ENCODE data around the gene TEX35. TPM values are rescaled to one million over a fixed set of nuclear protein-coding genes. Genes with fewer than 3 reads are reported as not detected.
A peak's percentile ranks its signal among the peaks of the same experiment; 100 is the strongest.

Gene TEX35
- total and polyA plus RNA-seq, 4 donors: not detected

DNA sequence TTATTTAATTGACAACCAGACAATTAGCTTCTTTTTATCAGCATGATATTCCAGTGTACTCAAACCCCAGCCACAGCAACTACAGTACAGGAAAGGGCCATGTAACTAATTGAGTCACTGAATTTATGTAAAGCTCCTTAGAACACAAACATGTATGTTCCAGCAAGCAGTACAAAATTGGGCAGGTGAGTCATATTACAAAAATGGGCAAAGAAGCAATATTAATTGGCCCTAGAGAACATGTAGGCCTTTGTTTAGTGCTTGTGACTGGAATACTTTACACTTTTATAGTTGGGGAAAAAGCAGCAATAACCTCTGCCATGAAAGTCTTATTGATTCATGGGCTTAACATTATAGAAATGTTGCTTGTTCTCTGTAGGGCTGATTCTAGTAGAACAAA, 47.9 kb upstream of the TEX35 start:
- TF ChIP-seq, protein P1, sequence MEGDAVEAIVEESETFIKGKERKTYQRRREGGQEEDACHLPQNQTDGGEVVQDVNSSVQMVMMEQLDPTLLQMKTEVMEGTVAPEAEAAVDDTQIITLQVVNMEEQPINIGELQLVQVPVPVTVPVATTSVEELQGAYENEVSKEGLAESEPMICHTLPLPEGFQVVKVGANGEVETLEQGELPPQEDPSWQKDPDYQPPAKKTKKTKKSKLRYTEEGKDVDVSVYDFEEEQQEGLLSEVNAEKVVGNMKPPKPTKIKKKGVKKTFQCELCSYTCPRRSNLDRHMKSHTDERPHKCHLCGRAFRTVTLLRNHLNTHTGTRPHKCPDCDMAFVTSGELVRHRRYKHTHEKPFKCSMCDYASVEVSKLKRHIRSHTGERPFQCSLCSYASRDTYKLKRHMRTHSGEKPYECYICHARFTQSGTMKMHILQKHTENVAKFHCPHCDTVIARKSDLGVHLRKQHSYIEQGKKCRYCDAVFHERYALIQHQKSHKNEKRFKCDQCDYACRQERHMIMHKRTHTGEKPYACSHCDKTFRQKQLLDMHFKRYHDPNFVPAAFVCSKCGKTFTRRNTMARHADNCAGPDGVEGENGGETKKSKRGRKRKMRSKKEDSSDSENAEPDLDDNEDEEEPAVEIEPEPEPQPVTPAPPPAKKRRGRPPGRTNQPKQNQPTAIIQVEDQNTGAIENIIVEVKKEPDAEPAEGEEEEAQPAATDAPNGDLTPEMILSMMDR (IDR thresholded peaks at IDR 0.05; ENCODE audit: control extremely low read depth, extremely low read depth): no peak
- Histone ChIP-seq H3K9ac (ENCODE audit: insufficient read depth in 1 of 2, low read length in 2 of 2) (no peak overlapping the region), H3K36me3 (ENCODE audit: control insufficient read depth in 4 of 4, insufficient read depth in 4 of 4, low read length in 4 of 4) (peaks cover 10 to 42% (median 29%) of the 10 kb centered on the region in 4 donors), H3K4me1 (ENCODE audit: control insufficient read depth in 5 of 5, insufficient read depth in 5 of 5, low read length in 5 of 5) (peaks cover 0 to 5% (median 0%) of the 10 kb centered on the region in 5 donors), H3K9me3 (ENCODE audit: control insufficient read depth in 4 of 4, insufficient read depth in 3 of 4, low read length in 3 of 4) (peaks cover 0 to 2% (median 0%) of the 10 kb centered on the region in 4 donors), H3K27me3 (ENCODE audit: control insufficient read depth in 3 of 3, insufficient read depth in 3 of 3, low read length in 2 of 3) (no peaks in the 10 kb centered on the region), H3K4me3 (no peak overlapping the region), H3K27ac (ENCODE audit: low read depth in 1 of 2, low read length in 1 of 2) (no peak overlapping the region)
- no peak for DNase-seq
- peak; percentile 19 for ATAC-seq (ENCODE audit: insufficient read depth, low FRiP score)

DNA sequence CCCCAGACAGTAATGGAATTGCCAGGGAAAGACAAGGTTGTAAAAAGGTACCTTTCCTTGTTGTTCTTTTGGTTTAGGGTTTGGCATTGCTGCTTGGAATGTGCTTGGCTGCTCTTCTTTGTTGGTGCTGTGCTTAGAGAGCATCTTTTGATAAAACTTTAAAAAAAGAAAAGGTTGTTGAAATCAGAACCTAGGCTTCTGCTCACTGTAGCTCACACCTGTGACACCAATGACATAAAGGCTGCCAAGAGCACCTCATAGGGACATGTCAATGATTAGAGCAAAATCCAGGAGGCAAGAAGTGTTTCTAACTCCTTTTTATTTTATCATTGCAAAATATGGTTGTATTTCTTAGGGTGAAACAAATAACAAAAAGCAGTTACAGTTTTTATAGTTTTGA, 45.1 kb upstream of the TEX35 start:
- Histone ChIP-seq H3K27ac (ENCODE audit: low read depth in 1 of 2, low read length in 1 of 2) (no peak overlapping the region), H3K9ac (ENCODE audit: insufficient read depth in 1 of 2, low read length in 2 of 2) (no peak overlapping the region), H3K9me3 (ENCODE audit: control insufficient read depth in 4 of 4, insufficient read depth in 3 of 4, low read length in 3 of 4) (peaks cover 0 to 2% (median 0%) of the 10 kb centered on the region in 4 donors), H3K4me1 (ENCODE audit: control insufficient read depth in 5 of 5, insufficient read depth in 5 of 5, low read length in 5 of 5) (peaks cover 0 to 5% (median 0%) of the 10 kb centered on the region in 5 donors), H3K4me3 (no peak overlapping the region), H3K27me3 (ENCODE audit: control insufficient read depth in 3 of 3, insufficient read depth in 3 of 3, low read length in 2 of 3) (no peaks in the 10 kb centered on the region), H3K36me3 (ENCODE audit: control insufficient read depth in 4 of 4, insufficient read depth in 4 of 4, low read length in 4 of 4) (peaks cover 14 to 47% (median 32%) of the 10 kb centered on the region in 4 donors)
- TF ChIP-seq, protein P1 (IDR thresholded peaks at IDR 0.05; ENCODE audit: control extremely low read depth, extremely low read depth): no peak
- ATAC-seq (ENCODE audit: insufficient read depth, low FRiP score) (no peak), DNase-seq (no peak)

DNA sequence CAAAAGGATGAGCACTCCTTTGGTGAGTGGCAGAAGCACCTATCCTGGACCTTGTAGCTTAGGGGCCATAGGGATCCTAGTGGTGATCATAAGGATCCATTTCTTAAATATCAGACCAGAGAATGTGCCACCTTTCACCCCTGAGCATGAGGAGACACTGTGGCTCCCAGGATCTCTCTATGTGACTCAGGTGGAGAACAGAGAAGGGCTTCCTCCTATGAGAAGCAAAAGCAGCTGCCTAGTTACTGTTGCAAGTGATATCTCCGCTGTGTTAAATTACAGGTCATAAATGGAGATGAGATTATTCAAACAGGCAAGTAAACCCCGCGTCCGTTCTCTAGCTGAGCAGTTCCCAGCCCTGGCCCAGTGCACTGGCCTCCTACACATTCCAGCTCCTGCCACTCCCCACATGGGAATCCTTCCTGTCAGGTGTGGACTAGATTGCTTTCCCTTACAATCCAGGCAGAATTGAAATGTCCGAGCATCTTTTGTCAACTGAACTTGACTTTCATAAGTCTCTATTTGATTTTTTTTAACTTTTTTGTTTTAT, 42.4 kb upstream of the TEX35 start:
- DNase-seq: no peak
- Histone ChIP-seq H3K36me3 (ENCODE audit: control insufficient read depth in 4 of 4, insufficient read depth in 4 of 4, low read length in 4 of 4) (peaks cover 20 to 49% (median 37%) of the 10 kb centered on the region in 4 donors), H3K9ac (ENCODE audit: insufficient read depth in 1 of 2, low read length in 2 of 2) (no peak overlapping the region), H3K4me3 (no peak overlapping the region), H3K27ac (ENCODE audit: low read depth in 1 of 2, low read length in 1 of 2) (peak overlapping the region in 1 of 2 donors; percentile 1), H3K4me1 (ENCODE audit: control insufficient read depth in 5 of 5, insufficient read depth in 5 of 5, low read length in 5 of 5) (peaks cover 0 to 3% (median 0%) of the 10 kb centered on the region in 5 donors), H3K9me3 (ENCODE audit: control insufficient read depth in 4 of 4, insufficient read depth in 3 of 4, low read length in 3 of 4) (peaks cover 0 to 2% (median 0%) of the 10 kb centered on the region in 4 donors), H3K27me3 (ENCODE audit: control insufficient read depth in 3 of 3, insufficient read depth in 3 of 3, low read length in 2 of 3) (no peaks in the 10 kb centered on the region)
- ATAC-seq (ENCODE audit: insufficient read depth, low FRiP score): no peak
- TF ChIP-seq, protein P1 (IDR thresholded peaks at IDR 0.05; ENCODE audit: control extremely low read depth, extremely low read depth): no peak
- 81 to 86% methylated on average over 5 of the region's 5 CpGs for whole genome bisulfite sequencing, 2 donors

DNA sequence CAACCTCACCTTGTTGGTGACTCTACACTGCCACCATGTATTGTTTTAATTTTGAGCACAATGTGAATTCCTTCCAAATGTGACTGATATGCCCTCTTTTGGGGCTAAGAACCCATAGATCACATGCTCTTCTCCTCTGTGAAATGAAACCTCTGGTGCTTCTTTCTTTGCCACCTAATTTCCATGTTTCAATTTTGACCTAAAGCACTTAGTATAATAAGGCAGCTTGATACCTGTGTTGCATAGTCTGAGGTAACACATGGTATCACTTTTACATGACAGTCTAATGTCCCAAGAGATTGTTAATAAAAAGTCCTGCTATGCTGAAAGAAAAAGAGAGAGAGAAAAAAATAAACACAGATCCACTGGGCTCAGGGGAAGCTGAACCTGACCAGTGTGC, 40.4 kb upstream of the TEX35 start:
- TF ChIP-seq, protein P1 (IDR thresholded peaks at IDR 0.05; ENCODE audit: control extremely low read depth, extremely low read depth): no peak
- H3K27me3 ChIP-seq (ENCODE audit: control insufficient read depth in 3 of 3, insufficient read depth in 3 of 3, low read length in 2 of 3): no peaks in the 10 kb centered on the region
- no peak overlapping the region for H3K9ac ChIP-seq (ENCODE audit: insufficient read depth in 1 of 2, low read length in 2 of 2)
- H3K4me1 ChIP-seq (ENCODE audit: control insufficient read depth in 5 of 5, insufficient read depth in 5 of 5, low read length in 5 of 5): peaks cover 0 to 2% (median 0%) of the 10 kb centered on the region in 5 donors
- H3K4me3 ChIP-seq: no peak overlapping the region
- H3K27ac ChIP-seq (ENCODE audit: low read depth in 1 of 2, low read length in 1 of 2): no peak overlapping the region
- ATAC-seq (ENCODE audit: insufficient read depth, low FRiP score) (no peak), DNase-seq (no peak)
- H3K9me3 ChIP-seq (ENCODE audit: control insufficient read depth in 4 of 4, insufficient read depth in 3 of 4, low read length in 3 of 4): peaks cover 0 to 2% (median 0%) of the 10 kb centered on the region in 4 donors
- H3K36me3 ChIP-seq (ENCODE audit: control insufficient read depth in 4 of 4, insufficient read depth in 4 of 4, low read length in 4 of 4): peaks cover 14 to 42% (median 25%) of the 10 kb centered on the region in 4 donors

Measured in lung (tissue), 12 donors.